H1 (cell line): ENCODE data around the gene ADCY3. TPM values are rescaled to one million over a fixed set of nuclear protein-coding genes. Genes with fewer than 3 reads are reported as not detected.

Source experiments
- CHD1 ChIP-seq: IDR thresholded peaks from 2 replicates; pipeline ENCODE4 v1.6.1; 2012; ENCODE audit warnings: low read depth, low read length, improper control_type of control experiment
- KDM4A ChIP-seq: IDR thresholded peaks from one replicate; pipeline ENCODE4 v1.7.1; 2012; ENCODE audit warnings: low read depth, mild to moderate bottlenecking, moderate library complexity, low read length, inconsistent platforms; ENCODE audit not compliant: severe bottlenecking
- POLR2AphosphoS5 ChIP-seq: IDR thresholded peaks from 2 replicates; pipeline ENCODE4 v1.6.1; 2011; ENCODE audit warnings: low read depth, low read length
- SUZ12 ChIP-seq: fragments of 200-600 bp; sonication (generic); IDR thresholded peaks from 2 replicates; pipeline ENCODE4 v1.6.1; 2012; ENCODE audit warnings: mild to moderate bottlenecking, inconsistent platforms, low read length, moderate library complexity, mixed read lengths
- TCF12 ChIP-seq: IDR thresholded peaks from 2 replicates; pipeline ENCODE4 v1.6.1; 2011; ENCODE audit warnings: low read depth, mild to moderate bottlenecking, low read length
- polyA plus RNA-seq, 7 experiments: library from polyadenylated mRNA; depleted of rRNA in 3 of 7; stranded (reverse) in 5 of 7; unstranded in 2 of 7; fragments of >200 nt in 5 of 7; fragments of 200-250 nt in 2 of 7; gene quantifications; 1 replicate in 5 of 7; 2 replicates in 1 of 7; 4 replicates in 1 of 7; pipeline versions ENCODE4 v1.2.1 to v1.2.3, GENCODE V29; 2011 to 2013; ENCODE audit warnings: missing spikeins in 2 of 7, mixed read lengths in 2 of 7
- total RNA-seq: library from RNA; stranded (reverse); fragmentation: NEBNext Ultra II Directional; extraction: Animal tissue kit (Norgen Biotek cat#: 25700); gene quantifications from 2 replicates; pipeline ENCODE4 v1.2.1, GENCODE V29; 2021
- TF ChIP-seq, protein P1 (sequence below): fragments of 300-600 bp; sonication (generic); IDR thresholded peaks from 2 replicates; pipeline ENCODE4 v1.7.1; 2012; ENCODE audit warnings: low read length, moderate library complexity, mild to moderate bottlenecking, inconsistent platforms; ENCODE audit not compliant: insufficient replicate concordance

The ADCY3 gene
- total and polyA plus RNA-seq, 2 of the 8 experiments (the other 6 are each of a cell fraction or from before 2014, with no cell fraction given): 45.1 to 52.9 TPM

DNA sequence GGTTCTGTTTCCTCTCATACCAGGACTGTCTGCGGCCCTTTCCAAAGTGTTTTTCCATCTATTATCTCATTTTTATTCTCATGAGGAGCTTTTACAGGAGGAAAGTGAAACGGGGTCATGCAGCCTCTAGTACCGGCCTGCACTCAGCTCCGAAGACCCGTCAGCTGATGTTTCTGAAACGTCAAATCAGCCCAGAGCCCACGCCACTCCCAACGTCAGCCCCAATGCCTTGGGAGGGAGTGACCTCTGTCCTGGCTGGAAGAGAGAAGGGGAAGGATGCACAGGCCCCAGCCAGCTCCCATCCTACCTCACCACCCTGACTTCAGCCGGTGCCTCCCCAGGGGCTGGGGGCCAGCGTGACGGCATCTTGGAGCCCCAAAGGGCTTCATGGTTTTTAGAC, 58.5 kb downstream of the ADCY3 start (continued):
- TF ChIP-seq, protein P1, sequence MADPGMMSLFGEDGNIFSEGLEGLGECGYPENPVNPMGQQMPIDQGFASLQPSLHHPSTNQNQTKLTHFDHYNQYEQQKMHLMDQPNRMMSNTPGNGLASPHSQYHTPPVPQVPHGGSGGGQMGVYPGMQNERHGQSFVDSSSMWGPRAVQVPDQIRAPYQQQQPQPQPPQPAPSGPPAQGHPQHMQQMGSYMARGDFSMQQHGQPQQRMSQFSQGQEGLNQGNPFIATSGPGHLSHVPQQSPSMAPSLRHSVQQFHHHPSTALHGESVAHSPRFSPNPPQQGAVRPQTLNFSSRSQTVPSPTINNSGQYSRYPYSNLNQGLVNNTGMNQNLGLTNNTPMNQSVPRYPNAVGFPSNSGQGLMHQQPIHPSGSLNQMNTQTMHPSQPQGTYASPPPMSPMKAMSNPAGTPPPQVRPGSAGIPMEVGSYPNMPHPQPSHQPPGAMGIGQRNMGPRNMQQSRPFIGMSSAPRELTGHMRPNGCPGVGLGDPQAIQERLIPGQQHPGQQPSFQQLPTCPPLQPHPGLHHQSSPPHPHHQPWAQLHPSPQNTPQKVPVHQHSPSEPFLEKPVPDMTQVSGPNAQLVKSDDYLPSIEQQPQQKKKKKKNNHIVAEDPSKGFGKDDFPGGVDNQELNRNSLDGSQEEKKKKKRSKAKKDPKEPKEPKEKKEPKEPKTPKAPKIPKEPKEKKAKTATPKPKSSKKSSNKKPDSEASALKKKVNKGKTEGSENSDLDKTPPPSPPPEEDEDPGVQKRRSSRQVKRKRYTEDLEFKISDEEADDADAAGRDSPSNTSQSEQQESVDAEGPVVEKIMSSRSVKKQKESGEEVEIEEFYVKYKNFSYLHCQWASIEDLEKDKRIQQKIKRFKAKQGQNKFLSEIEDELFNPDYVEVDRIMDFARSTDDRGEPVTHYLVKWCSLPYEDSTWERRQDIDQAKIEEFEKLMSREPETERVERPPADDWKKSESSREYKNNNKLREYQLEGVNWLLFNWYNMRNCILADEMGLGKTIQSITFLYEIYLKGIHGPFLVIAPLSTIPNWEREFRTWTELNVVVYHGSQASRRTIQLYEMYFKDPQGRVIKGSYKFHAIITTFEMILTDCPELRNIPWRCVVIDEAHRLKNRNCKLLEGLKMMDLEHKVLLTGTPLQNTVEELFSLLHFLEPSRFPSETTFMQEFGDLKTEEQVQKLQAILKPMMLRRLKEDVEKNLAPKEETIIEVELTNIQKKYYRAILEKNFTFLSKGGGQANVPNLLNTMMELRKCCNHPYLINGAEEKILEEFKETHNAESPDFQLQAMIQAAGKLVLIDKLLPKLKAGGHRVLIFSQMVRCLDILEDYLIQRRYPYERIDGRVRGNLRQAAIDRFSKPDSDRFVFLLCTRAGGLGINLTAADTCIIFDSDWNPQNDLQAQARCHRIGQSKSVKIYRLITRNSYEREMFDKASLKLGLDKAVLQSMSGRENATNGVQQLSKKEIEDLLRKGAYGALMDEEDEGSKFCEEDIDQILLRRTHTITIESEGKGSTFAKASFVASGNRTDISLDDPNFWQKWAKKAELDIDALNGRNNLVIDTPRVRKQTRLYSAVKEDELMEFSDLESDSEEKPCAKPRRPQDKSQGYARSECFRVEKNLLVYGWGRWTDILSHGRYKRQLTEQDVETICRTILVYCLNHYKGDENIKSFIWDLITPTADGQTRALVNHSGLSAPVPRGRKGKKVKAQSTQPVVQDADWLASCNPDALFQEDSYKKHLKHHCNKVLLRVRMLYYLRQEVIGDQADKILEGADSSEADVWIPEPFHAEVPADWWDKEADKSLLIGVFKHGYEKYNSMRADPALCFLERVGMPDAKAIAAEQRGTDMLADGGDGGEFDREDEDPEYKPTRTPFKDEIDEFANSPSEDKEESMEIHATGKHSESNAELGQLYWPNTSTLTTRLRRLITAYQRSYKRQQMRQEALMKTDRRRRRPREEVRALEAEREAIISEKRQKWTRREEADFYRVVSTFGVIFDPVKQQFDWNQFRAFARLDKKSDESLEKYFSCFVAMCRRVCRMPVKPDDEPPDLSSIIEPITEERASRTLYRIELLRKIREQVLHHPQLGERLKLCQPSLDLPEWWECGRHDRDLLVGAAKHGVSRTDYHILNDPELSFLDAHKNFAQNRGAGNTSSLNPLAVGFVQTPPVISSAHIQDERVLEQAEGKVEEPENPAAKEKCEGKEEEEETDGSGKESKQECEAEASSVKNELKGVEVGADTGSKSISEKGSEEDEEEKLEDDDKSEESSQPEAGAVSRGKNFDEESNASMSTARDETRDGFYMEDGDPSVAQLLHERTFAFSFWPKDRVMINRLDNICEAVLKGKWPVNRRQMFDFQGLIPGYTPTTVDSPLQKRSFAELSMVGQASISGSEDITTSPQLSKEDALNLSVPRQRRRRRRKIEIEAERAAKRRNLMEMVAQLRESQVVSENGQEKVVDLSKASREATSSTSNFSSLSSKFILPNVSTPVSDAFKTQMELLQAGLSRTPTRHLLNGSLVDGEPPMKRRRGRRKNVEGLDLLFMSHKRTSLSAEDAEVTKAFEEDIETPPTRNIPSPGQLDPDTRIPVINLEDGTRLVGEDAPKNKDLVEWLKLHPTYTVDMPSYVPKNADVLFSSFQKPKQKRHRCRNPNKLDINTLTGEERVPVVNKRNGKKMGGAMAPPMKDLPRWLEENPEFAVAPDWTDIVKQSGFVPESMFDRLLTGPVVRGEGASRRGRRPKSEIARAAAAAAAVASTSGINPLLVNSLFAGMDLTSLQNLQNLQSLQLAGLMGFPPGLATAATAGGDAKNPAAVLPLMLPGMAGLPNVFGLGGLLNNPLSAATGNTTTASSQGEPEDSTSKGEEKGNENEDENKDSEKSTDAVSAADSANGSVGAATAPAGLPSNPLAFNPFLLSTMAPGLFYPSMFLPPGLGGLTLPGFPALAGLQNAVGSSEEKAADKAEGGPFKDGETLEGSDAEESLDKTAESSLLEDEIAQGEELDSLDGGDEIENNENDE: no peak
- TF ChIP-seq TCF12 (no peak), POLR2AphosphoS5 (no peak), KDM4A (no peak), SUZ12 (no peak), CHD1 (no peak)
